Activated CD4-positive, alpha-beta T cell treated with anti-CD3 and anti-CD28 coated beads, Interleukin-2, amount 50 U/mL, for 4 hours (primary cell): ENCODE data around the gene OR8A1.
"Not testable (repeated sequence)": the region's sequence is repeated elsewhere in the genome, so short reads cannot be mapped to it uniquely, and the experiment has no call there.

Experiments used
- DNase-seq, 2 experiments: peaks; one replicate each; pipeline ENCODE4 v3.0.0-alpha.2; 2020

The OR8A1 gene

DNA sequence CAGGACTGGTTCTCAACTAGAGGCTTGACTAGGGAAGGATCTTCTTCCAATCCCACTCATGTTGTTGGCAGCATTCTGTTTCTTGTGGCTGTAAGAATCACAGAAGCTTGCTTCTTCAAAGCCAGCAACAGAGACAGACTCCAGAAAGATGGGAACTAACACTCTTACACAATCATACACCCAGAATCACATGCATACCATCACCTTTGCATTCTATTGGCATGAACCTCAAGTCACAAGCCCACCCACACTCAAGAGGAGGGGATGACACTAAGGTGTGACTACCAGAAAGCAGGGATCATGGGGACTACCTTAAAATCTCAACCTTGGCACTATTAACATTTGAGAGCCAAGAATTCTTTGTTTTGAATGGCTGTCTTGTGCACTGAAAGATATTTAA is 27.8 kb downstream of the OR8A1 start:
- no peak for DNase-seq

DNA sequence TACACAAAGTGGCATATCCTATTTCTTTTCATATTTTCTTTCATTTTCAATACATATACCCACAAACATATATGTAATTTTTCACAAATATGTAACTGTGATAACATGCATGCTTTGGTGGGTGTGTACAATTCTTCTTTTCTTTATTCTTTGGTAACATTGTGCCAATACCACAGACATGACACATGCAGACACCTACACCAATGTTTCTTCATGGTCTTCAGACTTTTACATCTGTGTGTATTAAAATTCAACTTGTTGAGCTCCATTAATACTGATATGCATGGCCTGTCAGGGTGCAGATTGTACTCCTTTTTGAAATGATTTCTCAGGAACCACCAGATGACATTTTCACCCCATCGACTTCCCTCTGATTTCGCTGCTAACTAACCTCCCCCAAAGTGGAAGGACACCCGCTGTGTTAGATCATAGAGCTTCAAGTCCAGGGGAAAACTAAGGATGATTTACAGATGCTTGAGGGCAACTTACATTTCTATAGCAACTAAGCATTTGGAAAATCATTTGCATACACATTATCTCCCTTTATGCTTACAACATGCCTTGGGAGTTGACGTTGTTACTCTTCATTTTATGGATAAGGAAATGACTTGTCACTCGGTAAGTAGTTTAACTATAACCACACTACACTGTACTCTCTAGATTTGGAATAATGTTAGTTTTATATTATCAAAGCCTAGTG is 31.0 kb downstream of the OR8A1 start:
- DNase-seq: no peak

DNA sequence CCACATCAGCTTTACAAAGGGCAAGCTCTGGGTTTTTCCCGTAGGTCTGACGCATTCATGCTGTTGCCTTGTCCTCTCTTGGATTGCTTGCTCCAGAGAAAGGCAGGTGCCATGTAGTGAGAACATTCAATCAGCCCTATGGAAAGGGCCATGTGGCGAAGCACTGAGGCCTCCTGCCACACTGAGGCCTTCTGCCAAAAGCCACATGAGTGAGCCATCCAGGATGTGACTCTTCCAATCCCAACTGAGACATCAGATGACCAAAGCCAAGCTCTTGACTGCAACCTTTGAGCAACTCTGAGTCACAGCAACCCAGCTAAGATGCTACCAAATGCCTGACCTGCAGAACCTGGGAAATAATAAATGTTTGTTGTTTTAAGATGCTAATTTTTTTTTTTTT is 32.4 kb downstream of the OR8A1 start:
- DNase-seq: no peak

DNA sequence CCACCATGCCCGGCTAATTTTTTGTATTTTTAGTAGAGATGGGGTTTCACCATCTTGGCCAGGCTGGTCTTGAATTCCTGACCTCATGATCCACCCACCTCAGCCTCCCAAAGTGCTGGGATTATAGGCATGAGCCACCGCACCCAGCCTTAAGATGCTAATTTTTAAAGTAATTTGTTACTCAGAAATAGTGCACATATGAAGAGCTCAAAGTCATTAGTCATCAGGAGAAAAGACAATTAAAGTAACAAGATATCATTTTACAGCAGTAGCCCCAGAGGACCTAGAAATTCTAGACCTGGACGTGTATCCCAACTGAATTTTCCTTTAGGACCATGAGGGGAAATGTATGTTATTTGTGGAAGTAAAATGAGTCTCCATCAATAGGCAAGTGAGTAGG is 32.9 kb downstream of the OR8A1 start:
- not testable (repeated sequence) for DNase-seq

DNA sequence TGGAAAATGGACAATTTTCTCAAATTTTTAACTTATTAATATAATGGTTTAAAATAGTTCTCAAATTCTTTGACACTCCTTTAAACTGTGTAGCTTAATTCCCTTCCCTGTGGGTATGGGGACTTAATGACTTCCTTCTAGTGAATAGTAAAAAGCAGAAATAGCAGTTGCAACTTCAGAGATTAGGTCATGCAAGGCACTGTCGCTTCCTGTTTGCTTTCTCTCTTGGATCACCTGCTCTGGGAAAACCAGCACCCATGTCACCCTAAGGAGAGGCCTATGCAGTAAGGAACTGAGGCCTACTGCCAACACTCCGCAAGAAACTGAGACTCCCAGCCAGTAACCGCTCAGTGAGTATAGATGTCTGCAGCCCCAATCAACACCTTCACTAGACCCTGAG is 35.9 kb downstream of the OR8A1 start:
- DNase-seq: no peak

DNA sequence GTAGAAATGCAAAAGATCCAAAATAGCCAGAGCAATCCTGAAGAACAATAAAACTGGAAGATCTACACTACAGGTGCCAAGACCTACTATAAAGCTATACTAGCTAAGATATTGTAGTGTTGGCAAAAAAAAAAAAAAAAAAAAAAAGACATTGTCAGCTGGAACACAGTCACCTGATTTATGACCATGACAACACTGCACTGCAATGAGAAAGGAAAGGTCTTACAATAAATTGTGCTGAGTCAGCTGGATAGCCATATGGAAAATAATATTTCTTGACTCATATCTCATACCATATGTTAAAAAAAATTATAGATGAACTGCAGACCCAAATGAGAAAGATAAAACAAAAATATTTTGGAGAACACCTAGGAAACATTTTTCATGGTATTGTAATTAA is 38.4 kb downstream of the OR8A1 start:
- no peak for DNase-seq

DNA sequence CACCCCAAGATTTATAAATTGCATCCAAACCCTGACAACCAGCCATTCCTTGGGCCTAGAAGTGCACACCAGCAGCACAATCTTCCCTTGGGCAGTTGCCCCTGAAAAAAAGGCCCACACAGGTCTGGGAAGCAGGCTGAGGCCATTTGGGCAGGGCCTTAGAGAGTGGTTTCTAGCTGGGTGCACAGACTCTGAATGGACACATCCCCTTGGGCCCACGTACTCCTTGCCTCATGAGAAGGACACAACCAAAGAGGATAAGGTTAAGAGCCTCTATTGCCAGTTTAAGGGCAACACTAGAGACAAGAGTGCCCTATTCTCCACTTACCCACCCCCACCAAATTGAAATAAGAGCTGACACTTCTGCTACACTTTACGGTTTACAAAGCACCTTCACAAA is 40.5 kb downstream of the OR8A1 start:
- no peak for DNase-seq

DNA sequence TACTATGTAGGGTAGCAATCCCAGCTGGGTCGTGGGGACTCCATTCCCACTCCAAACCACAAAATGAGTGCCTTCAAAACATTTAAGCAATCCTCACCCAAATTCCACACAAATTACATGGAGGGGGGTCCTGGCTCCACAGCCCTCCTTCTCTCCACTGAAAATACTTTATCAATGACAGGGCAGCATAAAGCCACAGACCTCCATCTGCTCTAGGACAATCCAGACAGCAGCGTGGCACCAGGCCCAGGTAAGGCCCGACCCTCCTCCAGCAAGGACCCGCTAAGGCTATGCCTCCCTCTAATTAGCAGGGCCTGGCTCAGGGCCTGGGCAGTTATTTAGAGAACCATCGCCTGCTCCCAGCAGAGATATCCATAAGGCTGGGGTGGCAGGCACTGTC is 41.3 kb downstream of the OR8A1 start, which contains the start of gene PANX3:
Gene PANX3 (plus strand): TSS at position 365 of the 400 bp plus-strand sequence. CDS start 129 bp downstream, outside the sequence.
- DNase-seq: no peak

DNA sequence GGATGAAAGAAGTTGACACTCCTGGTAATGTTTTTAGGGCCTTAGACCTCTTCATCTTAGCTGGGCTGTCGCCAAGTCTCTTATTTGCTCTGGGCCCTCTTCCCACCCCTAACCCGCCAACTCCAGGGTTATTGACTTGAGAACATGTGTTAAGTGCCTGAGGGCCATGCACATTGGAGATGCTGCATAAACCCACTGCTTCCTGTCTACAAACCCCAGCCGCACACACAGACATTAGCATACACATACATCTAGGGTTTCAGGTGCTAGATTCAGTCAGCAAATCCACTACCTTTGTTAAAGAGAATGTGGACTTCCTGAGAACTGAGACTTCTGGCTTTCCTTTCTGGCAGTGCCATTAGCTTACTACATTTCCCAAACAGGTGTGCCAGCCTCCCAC is 42.2 kb downstream of the OR8A1 start:
- no peak for DNase-seq

DNA sequence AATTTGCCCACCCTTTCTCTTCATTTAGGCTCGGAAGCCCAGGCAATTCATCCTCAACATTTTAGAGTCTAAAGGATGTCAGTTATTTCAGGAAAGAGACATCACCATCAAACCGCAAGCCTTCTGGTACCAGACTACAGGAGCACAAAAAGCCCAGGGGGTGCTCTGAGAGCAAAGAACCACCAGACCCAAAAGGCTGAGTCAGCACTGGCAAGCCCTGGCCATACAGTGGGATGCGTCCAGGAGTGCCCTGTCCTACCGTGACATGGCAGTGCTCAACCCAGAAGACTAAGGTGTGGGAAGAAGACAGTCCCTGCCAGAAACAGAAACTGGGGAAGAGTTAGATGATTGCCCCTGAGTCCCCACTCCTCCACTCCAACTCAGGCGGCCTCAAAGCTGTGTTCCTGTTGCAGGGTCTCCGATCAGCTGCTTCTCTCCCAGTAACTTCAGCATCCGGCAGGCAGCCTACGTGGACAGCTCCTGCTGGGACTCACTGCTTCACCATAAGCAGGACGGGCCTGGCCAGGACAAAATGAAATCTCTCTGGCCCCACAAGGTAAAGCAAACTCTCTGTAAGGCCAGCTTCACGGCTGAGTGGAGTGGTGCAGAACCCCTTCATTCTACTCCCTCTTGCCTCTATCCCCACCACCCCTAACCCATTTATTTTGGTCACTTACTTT is 42.9 kb downstream of the OR8A1 start:
- no peak for DNase-seq

DNA sequence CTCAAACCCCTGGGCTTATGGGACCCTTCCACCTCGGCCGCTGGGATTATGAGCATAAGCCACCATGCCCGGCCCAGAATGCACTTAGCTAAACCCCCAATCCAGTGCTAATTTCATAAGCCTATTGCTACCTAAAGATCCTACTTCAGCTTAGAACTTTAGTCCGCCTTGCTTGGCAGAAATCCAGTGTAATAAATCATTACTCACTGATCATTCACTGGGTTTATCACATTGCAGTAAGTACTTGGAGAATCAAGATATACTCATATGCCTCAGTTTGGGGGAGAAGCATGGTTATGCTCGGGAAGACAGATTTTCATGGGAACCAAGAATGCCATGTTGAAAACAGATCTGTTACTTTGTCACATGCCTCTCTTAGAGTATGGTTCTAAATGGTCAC is 49.1 kb downstream of the OR8A1 start:
- no peak for DNase-seq
